GM18867 (cell line): ENCODE data around the gene POLR3E.

Experiments used
- ATAC-seq: cut with Tn5 transposase; IDR thresholded peaks from one replicate; pipeline ENCODE4 v1.9.1; 2021; ENCODE audit warnings: mild to moderate bottlenecking, moderate library complexity; ENCODE audit not compliant: unreplicated experiment

Gene POLR3E, protein sequence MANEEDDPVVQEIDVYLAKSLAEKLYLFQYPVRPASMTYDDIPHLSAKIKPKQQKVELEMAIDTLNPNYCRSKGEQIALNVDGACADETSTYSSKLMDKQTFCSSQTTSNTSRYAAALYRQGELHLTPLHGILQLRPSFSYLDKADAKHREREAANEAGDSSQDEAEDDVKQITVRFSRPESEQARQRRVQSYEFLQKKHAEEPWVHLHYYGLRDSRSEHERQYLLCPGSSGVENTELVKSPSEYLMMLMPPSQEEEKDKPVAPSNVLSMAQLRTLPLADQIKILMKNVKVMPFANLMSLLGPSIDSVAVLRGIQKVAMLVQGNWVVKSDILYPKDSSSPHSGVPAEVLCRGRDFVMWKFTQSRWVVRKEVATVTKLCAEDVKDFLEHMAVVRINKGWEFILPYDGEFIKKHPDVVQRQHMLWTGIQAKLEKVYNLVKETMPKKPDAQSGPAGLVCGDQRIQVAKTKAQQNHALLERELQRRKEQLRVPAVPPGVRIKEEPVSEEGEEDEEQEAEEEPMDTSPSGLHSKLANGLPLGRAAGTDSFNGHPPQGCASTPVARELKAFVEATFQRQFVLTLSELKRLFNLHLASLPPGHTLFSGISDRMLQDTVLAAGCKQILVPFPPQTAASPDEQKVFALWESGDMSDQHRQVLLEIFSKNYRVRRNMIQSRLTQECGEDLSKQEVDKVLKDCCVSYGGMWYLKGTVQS

DNA sequence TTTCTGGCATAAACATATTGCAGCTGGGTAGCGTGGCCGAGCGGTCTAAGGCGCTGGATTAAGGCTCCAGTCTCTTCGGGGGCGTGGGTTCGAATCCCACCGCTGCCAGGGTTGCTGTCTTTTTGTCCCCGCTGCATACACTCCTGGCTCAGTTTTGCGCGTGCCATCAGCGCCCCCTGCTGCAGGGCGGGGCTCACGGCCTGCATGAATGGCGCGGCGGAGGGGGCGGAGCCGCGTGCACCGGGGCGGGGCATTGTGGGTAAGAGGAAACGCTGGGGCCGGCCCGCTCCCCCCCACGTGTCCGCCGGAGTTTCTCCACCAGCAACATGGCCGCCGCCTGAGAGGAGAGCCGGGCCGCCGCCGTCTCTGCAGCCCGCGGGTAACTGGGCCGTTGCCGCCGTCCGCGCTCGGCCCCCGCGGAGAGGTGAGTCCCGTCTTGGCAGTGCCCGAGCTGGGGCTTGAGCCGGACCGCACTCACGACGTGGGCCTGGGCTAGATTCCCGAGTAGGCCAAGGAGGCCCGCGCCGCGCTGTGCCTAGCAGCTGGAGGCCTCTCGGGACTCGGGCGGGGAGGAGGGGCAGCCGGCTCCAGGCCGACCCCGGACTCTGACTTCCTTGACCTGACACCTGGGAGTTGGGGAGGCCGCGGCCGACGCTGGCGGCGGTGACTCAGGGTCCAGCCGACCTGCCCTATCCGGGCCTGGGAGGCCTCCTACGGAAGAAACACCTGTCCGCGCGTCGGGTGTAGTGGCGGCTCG lies at the start of gene POLR3E:
Gene POLR3E, plus strand, starts transcription at position 296 of the 757 bp plus-strand sequence. CDS start 5,560 bp downstream, outside the sequence.
- peak; percentile 77 for ATAC-seq

DNA sequence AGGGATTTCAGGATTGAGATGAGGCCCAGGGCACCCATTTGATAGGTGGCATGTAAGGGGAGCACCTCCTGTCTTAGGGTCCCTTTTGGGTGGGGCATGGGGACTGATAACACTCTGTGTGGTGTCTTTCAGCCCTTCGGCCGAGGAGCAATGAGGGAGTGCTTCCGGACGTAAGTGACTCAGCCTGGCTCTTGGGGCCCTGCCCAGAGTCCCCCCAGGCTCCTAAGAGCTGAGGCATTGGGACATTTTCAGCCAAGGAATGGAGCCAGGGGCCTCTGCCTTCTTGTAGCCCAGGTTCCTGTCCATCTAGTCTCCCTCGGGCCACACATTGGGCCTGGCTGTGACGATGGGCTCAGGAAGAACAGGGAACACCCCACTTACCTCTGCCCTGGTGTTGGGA lies 46.7 kb upstream of the POLR3E start:
- ATAC-seq = no peak

DNA sequence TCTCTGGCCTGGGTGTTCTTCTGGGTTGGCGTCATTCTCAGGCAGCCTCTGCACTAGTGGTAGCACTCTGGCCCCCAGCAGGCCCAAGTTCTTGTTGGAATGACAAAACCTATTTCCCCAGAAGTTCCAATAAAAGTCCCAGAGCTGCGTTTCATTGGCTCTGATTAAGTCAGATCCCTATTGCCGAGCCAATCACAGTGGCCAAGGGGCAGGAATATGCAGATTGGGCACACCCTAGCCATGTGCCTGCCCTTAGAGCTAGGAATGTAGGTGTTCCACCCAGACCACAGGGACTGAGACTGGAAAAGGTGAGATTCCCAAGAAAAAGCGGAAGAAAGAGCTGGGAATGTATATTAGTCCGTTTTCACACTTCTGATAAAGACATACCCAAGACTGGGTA lies 44.9 kb upstream of the POLR3E start:
- ATAC-seq = no peak

DNA sequence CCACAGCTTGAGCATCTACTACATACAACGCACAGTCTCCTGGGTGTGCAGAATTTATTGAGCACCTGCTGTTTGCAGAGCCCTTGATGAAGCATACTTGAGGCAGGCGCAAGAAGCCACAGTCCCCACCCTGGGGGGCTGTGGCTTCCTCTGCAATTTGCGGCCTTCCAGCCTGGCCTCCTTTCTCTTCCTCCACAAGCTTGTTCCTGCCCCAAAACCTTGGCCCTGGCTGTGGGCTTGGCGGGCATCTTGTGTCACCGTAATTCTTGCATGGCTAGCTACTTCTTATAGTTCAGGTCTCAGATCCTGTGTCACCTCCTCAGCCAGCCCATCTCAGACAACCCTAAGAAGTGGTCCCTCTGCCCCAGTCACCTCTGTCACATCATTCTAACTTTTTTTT lies 43.9 kb upstream of the POLR3E start:
- ATAC-seq = no peak

DNA sequence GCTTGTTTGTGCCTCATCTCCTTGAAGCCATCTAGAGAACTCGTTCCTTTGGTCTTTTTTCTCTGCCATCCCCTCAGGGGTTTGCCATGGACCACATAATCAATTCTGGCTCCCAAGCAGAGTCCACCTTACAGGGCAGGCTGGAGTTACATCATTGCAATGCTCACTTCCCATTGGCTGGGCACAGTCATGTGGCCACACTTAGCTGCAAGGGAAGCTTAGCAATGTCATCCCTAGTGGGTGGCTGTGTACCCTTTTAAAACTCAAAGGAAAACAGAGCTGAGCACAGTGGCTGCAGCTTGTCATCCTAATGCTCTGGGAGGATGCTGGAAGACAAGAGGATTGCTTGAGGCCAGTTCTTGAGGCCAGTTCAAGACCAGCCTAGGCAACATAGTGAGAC lies 41.9 kb upstream of the POLR3E start:
- no peak for ATAC-seq

DNA sequence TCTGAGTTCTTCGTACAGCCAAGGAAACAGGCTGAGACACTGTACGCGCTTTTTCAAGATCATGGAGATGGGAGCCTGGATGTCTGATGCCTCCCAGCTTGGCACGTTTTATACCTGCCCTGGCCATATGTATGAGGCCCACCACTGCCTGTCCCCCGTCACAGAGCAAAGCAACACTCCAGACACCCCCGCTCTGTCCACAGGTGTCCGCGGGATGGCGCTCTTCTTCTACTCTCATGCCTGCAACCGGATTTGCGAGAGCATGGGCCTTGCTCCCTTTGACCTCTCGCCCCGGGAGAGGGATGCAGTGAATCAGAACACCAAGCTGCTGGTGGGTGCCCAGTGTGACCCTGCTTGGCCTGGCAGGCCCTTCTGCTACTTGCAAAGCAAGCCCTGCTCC lies 39.8 kb upstream of the POLR3E start:
- no peak for ATAC-seq

DNA sequence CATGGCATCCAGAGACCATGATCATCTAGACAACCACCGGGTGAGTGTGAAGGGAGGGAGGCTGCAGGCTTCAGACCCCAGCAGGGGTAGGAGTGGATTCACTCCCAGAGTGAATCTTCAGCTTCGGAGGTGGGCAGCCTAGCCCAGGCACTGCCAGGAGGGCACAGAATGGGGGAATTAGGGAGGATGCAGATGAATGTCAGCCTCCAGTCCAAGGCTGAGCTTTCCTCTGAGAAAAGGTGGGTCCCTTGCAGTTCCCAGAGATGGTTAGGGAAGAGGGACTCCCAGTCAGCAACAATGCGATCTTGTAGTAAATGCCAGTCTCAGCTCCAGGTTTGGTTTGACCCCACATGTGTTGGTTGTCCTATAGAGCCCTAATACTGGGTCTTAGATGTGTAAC lies 36.7 kb upstream of the POLR3E start:
- ATAC-seq = no peak

DNA sequence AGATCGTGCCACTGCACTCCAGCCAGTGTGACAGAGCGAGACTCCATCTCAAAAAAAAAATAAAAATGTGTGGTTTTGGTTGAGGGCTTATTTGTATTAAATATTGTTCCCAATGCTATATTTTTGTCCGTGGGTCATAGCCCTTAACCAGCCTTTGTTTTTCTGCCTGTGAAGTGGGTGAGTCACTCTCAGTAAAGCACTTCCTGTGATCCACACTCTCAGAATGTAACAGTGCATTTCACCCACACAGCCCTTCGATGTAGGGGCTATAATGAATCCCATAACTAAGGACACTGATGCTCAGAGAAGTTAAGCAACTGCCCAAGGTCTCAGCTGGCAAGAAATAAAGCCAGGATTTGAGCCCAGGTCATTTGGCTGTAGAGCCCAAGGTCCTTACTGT lies 34.7 kb upstream of the POLR3E start:
- ATAC-seq = no peak

DNA sequence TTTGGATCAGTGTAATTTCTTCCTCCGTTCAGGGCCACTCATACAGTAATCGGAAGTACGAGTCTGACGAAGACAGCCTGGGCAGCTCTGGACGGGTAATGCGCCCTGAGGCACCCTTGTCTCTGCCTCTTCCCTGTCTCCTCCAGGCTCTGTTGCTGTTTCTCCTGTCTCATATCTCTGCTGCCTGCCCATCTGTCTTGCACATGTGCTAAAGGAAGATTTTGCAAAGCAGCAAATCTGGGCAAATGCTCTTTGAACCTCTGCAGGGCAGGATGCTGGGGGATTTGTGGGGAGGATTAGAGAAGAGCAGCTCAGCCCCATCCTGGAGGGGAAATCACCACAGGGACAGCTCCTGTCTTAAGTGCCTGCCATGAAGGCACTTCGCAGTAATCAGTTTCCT lies 32.4 kb upstream of the POLR3E start:
- no peak for ATAC-seq

DNA sequence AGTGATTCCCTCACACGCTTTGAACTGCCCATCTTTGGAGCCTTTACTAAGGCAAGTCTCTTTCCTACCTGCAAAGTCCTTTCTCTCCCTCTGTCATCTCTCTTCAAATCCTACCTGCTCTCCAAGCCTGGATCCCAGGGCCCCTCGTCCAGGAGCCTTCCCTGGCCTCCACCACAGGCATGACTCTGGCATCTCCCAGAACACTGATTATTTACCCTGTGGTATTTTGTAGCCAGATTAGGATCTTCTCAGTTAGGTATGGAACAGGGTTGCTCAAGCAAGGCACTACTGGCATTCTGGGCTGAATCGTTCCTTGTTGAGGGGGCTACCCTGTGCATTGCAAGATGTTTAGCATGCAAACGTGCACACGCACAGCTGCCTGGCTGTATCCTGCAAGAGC lies 31.9 kb upstream of the POLR3E start:
- ATAC-seq = no peak

DNA sequence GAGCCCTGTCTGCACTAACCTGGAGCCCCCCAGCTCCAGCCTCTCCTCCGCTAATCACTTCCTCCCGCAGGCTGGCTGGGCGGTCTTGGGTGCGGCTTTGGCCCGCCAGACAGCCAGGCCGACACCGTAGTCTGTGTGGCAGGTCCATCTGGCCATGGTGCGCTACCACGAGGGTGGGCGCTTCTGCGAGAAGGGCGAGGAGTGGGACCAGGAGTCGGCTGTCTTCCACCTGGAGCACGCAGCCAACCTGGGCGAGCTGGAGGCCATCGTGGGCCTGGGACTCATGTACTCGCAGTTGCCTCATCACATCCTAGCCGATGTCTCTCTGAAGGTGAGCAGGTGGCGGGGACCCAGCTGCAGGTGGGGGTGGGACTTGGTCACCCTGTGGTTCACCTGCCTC lies 30.7 kb upstream of the POLR3E start:
- no peak for ATAC-seq

DNA sequence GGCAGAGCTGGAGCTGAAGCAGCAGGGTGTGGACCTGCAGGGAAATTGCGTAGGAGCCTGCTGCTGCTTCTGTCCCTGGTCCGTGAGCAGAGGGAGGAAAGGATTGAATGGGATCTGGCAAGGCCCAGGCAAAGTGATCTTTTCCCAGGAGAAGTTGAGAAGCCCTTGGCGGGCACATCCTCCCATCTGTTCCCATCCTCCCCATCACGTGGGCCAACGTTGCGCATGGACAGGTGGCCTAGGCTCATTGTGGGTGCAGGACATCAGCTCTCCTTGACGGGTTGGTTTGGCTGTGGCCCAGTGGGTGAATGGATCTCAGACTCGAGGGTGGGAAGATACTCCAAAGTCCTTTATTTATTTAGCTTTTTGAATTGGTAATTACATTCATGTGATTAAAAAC lies 29.4 kb upstream of the POLR3E start:
- ATAC-seq = no peak

DNA sequence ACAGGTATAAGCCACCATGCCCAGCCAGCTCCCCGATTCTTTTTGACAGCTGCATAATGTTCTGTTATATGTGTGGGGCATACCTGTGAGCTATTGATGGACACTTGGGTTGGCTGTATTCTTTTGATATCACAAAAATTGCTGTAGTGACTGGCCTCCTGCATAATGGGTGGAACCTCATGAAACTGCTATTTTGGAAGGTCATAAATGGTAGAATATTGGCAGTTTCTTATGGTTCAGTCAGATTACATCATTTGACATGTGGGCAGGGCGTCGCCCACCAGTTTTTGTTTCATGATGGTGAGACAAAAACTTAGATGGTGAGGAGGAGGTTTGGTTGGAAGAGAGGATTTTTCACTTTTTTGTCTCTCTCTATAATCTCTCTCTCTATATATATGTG lies 26.7 kb upstream of the POLR3E start:
- ATAC-seq = no peak

DNA sequence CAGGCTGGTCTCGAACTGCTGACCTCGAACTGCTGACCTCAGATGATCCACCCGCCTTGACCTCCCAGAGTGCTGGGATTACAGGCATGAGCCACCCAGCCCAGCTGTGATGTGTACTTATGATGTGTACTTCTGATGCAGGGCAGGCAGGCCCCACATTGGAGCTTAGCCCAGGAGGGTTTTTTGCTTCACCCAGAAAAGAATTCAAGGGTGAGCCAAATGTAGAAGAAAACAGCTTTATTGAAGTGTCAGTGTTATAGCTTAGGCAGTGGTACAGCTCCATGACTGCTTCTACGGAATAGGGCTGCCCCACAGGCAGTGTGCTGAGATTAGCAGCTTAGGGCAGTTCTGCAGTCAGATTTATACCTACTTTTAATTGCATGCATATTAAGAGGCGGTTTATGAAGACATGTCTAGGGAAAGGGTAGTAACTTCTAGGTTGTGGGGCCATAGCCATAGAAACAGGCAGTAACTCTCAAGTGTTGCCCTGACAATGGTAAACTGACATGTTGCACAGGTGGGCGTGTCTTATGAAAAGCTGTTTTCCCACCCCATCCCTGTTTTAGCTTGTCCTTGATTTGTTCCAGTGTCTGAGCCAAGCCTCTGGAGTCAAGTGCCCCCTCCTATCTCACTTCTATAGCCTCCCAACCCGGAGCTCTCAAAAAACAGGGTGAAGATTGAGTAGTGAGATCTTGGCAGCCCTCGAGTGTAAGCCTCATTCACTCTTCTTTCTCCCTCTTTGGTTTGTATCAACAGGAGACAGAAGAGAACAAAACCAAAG lies 24.1 kb upstream of the POLR3E start:
- ATAC-seq = no peak

DNA sequence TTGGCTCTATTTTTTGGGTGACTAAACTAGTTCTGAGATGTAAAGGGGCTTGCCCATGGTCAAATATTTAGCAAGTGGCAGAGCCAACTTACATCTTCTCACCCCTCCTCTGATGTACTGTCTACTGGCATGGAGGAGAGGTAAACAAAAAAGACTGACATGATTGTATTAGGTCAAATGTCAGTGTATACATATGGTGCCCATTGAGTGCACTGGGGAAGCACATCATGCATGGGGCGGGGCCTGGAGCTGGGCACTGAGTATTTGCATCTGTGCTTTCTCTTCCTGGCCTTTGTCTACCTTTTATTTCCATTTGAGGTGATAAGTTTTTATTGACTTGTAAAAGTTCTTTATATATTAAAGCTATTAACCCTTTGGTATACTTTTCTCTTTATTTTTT lies 22.3 kb upstream of the POLR3E start:
- ATAC-seq = no peak

DNA sequence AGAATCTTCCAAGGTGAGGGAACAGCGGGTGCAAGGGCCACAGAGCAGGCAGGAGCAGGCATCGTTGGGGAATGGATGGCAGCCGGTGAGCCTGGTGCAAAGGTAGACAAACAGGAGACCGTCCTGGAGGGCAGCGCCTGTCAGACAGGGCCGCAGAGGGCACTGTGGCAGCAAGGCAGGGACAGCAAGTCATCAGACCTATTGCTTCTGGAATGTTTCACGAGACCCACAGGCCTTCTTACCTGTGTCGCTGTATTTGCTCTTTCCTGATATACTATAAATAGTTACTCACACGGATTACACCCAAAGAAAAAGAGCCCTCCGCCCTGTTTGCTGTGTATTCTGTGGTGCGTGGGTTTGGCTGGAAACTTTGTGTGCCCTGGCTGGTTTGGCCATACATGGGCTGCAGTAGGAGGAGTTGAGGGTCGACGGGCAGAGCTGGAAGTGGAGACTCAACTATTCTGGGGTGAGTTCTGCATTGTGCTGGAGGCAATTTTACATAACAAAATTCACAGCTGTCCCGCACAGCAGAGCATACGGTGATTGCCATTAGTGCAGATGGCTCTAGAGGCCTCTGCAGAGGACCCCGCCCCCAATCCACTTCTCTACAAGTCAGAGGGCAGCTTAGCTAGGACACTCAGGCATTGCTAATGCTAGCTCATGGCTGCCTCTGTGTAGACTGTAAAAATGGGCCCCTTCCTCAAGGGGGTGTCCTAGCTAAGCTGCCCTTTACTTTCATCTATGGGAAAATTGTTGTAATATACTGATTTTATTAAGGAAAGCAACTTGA lies 18.6 kb upstream of the POLR3E start:
- ATAC-seq = no peak

DNA sequence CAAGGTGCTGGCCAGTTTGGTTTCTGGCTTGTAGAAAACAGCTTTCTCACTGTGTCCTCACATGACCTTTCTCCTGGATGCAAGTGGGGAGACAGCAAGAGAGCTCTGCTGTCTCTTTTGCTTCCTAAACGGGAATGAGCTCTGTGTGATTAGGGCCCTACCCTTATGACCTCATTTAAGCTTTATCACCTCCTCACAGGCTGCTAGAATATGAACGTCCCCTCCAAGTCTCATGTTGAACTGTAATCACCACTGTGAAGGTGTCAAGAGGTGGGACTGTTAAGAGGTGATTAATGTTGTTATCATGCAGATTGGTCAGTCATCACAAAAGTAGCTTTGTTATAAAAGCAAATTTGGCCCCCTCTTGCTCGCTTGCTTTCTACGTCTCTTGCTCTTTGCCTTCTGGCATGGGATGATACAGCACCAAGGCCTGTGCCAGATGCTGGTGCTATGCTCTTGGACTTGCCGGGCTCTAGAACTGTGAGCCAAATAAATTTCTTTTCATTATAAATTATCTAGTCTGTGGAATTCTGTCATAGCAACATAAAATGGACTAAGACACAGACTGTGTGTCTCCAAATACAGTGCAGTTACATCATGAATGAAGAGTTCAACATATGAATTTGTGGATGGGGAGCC lies 14.8 kb upstream of the POLR3E start:
- no peak for ATAC-seq

DNA sequence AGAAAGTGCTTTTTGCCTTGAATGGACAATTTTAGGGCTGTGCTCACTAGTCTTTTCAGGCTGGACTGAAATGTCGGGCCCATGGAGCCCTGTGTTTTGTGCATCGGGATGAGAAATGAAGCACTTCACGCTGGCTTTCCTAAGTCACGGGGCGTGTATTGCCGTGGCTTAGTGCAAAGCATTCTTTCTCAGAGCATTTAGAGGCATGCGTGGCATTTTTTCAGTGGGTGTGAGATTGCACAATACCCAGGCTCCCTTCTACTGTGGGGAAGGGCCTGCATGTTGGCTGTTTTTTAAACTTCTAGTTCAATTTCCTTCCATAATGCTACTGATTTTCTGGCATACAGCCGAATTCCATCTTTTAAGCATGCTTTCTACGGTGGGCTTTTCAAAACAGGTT lies 12.6 kb upstream of the POLR3E start:
- no peak for ATAC-seq

DNA sequence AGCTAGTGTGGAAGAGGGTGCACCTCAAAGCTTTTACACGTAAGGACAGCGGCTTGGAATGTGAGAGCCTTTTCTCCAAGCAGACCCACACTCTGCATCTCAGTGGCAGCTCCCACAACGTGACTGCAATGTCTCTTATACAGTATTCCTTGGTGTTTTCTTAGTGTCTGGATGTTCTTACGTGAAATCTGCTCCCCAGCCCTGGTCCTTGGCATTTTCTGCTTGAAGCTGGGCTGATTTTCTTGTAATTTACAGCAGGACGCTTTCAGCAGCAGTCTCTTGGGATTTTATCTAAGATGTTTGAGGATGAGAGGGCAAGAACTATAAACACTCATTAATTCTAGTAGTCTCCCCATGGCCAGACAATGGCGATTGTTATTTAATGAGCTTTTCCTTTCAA lies 12.1 kb upstream of the POLR3E start:
- ATAC-seq = no peak

DNA sequence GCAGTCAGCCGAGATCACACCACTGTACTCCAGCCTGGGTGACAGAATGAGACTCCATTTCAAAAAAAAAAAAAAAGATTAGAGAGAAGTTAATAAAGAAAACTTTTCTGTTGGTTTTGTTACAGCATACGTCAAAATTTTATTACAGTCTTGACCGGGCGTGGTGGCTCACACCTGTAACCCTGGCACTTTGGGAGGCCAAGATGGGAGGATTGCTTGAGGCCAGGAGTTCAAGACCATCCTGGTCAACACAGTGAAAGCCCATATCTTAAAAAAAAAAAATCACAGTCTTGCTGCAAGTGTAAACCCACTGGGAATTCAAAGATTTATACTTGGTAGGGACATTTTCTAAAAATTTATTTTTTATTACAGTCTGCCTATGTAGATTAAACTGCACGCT lies 6.2 kb upstream of the POLR3E start:
- no peak for ATAC-seq
